HepG2 (cell line): ENCODE results near the gene SPATS2. TPM values are rescaled to one million over a fixed set of nuclear protein-coding genes. Genes with fewer than 3 reads are reported as not detected.

ENCODE experiments used
- ATAC-seq: fragments of 200-7000 bp; cut with Tn5 transposase; 3 replicates; pipeline ENCODE4 v1.9.1; 2020; ENCODE audit warnings: mild to moderate bottlenecking, moderate library complexity
- BruUV-seq: library from RNA; stranded (reverse); fragments of 400-500 nt; replicated peaks from 2 replicates; lab custom pipeline; 2021; lab: Mats Ljungman, UMichigan
- CTCF ChIA-PET: fragments of 300-600 bp; formaldehyde crosslinking; extraction: SDS; loops from one replicate; lab custom pipeline; 2021; ENCODE audit warnings: low total read pairs, inconsistent platforms, low intra/inter-chr PET ratio; lab: Yijun Ruan, JAX
- POLR2A ChIA-PET: fragments of 350-600 bp; sonication (Branson Sonifier 250); formaldehyde crosslinking; loops from one replicate; lab custom pipeline; 2020; ENCODE audit warnings: antibody characterized with exemption, inconsistent platforms; lab: Yijun Ruan, JAX
- DNase-seq: peaks from one replicate; pipeline ENCODE4 v3.0.0-alpha.2; 2015; ENCODE audit warnings: low spot score
- FAIRE-seq: peaks from 3 replicates; lab custom pipeline; 2011; peaks lifted over from hg19 to GRCh38; lab: Jason Lieb, UNC
- H2AFZ ChIP-seq: one replicate; pipeline ENCODE4 v1.6.1; 2011; ENCODE audit warnings: low read length, inconsistent platforms
- H3K27ac ChIP-seq: fragments of 300-600 bp; 3 replicates; pipeline ENCODE4 v1.8.0; 2011; ENCODE audit warnings: mixed run types, mild to moderate bottlenecking, mixed read lengths, low read length, inconsistent platforms; ENCODE audit not compliant: insufficient read depth; ENCODE audit errors: extremely low read length
- H3K27me3 ChIP-seq, 2 experiments: fragments of 200-600 bp in 1 of 2; 2 replicates in 1 of 2; 3 replicates in 1 of 2; pipeline versions ENCODE4 v1.6.0 to v1.8.0; 2011; ENCODE audit warnings: low read length in 2 of 2, mild to moderate bottlenecking in 2 of 2, moderate library complexity in 2 of 2, inconsistent platforms in 1 of 2; ENCODE audit not compliant: insufficient read depth in 2 of 2, control insufficient read depth in 1 of 2
- H3K36me3 ChIP-seq, 2 experiments: fragments of 200-600 bp in 1 of 2; replicated peaks in 1 of 2; 2 replicates in 1 of 2; 3 replicates in 1 of 2; pipeline versions ENCODE4 v1.5.1 to v1.8.0; 2011; ENCODE audit warnings: low read length in 2 of 2, inconsistent platforms in 1 of 2; ENCODE audit not compliant: insufficient read depth in 2 of 2, control insufficient read depth in 1 of 2
- H3K4me1 ChIP-seq: 2 replicates; pipeline ENCODE4 v1.5.1; 2012; ENCODE audit warnings: low read length, inconsistent platforms; ENCODE audit not compliant: insufficient read depth
- H3K4me2 ChIP-seq: 2 replicates; pipeline ENCODE4 v1.6.0; 2011; ENCODE audit warnings: low read depth, low read length, inconsistent platforms
- H3K4me3 ChIP-seq, 3 experiments: fragments of 200-600 bp in 1 of 3; sonication (generic), shearing (Covaris generic) in 1 of 3; replicated peaks in 1 of 3; 2 replicates each; pipeline ENCODE4 v1.5.1; 2011 to 2016; ENCODE audit warnings: low read length in 3 of 3, inconsistent platforms in 2 of 3, low read depth in 2 of 3, mild to moderate bottlenecking in 2 of 3, control low read depth in 1 of 3, mixed read lengths in 1 of 3; ENCODE audit not compliant: insufficient read depth in 1 of 3
- H3K79me2 ChIP-seq: one replicate; pipeline ENCODE4 v1.6.1; 2011; ENCODE audit warnings: low read length, inconsistent platforms; ENCODE audit not compliant: insufficient read depth
- H3K9ac ChIP-seq: 2 replicates; pipeline ENCODE4 v1.6.0; 2011; ENCODE audit warnings: mild to moderate bottlenecking, low read depth, low read length, inconsistent platforms; ENCODE audit not compliant: insufficient read depth
- H3K9me3 ChIP-seq: 2 replicates; pipeline ENCODE4 v1.5.1; 2012; ENCODE audit warnings: mild to moderate bottlenecking, low read length
- H4K20me1 ChIP-seq: 2 replicates; pipeline ENCODE4 v1.6.0; 2011; ENCODE audit warnings: inconsistent platforms, mild to moderate bottlenecking, low read length, moderate library complexity; ENCODE audit not compliant: insufficient read depth
- AGO2 ChIP-seq: fragments of 200-400 bp; formaldehyde crosslinking; optimal IDR thresholded peaks from 2 replicates; pipeline ENCODE3; 2017; ENCODE audit warnings: mild to moderate bottlenecking, low read depth, low read length, moderate library complexity
- HNF1B ChIP-seq: sonication (generic); formaldehyde crosslinking; IDR thresholded peaks from 2 replicates; pipeline ENCODE4 v1.5.1; 2020; ENCODE audit warnings: mild to moderate bottlenecking, moderate library complexity, missing genetic modification reagents
- KDM5A ChIP-seq: fragments of 200-600 bp; sonication (generic); IDR thresholded peaks from 2 replicates; pipeline ENCODE4 v1.7.0; 2018; ENCODE audit warnings: antibody characterized with exemption, mild to moderate bottlenecking, low read length, borderline replicate concordance
- NR2F6 ChIP-seq, 2 experiments: IDR thresholded peaks; 2 replicates each; pipeline ENCODE4 v1.6.1; 2016; ENCODE audit warnings: antibody characterized with exemption in 1 of 2, mild to moderate bottlenecking in 1 of 2
- SAP130 ChIP-seq: IDR thresholded peaks from 2 replicates; pipeline ENCODE4 v1.6.1; 2016; ENCODE audit warnings: low read depth
- SMC3 ChIP-seq: IDR thresholded peaks from 2 replicates; pipeline ENCODE4 v1.6.1; 2011; ENCODE audit warnings: low read length, improper control_type of control experiment
- SRSF1 ChIP-seq: fragments of 200-400 bp; formaldehyde crosslinking; optimal IDR thresholded peaks from 2 replicates; pipeline ENCODE3; 2017; ENCODE audit warnings: mild to moderate bottlenecking, low read depth, low read length, moderate library complexity
- STAG1 ChIP-seq: sonication (generic); formaldehyde crosslinking; IDR thresholded peaks from 2 replicates; pipeline ENCODE4 v1.4.0; 2020; ENCODE audit warnings: missing genetic modification reagents
- THRA ChIP-seq: sonication (generic); formaldehyde crosslinking; IDR thresholded peaks from 2 replicates; pipeline ENCODE4 v1.4.0; 2020; ENCODE audit warnings: missing genetic modification reagents, borderline replicate concordance
- WGBS: methylation state at CpG from one replicate; pipeline ENCODE4 v1.1.6; 2017; ENCODE audit warnings: low lambda C conversion rate; 5-methylcytosine and 5-hydroxymethylcytosine counted together
- in situ Hi-C: cut with HindIII; loops from 2 replicates; pipeline ENCODE4 v1.10.0; 2017; ENCODE audit warnings: low pct_unique_long_range_greater_than_20kb; ENCODE audit not compliant: extremely low pct_ligation_motif_present
- intact Hi-C: fragments of 100-400 bp; cut with micrococcal nuclease; formaldehyde crosslinking; loops from one replicate; pipeline ENCODE4 v1.10.0; 2022; ENCODE audit not compliant: unreplicated experiment
- polyA plus RNA-seq, 8 experiments: library from polyadenylated mRNA; depleted of rRNA in 3 of 8; stranded (reverse) in 7 of 8; unstranded in 1 of 8; fragments of >200 nt; fragmentation: Illumina TruSeq in 4 of 8; extraction: Trizol in 4 of 8; gene quantifications; 2 replicates each; pipeline versions ENCODE4 v1.2.1 to v1.2.3, GENCODE V29; 2011 to 2016; ENCODE audit warnings: low read depth in 4 of 8, missing spikeins in 1 of 8, mixed read lengths in 1 of 8; ENCODE audit not compliant: insufficient read depth in 1 of 8
- total RNA-seq, 5 experiments: library from RNA; depleted of rRNA; stranded (reverse); fragments of >200 nt; fragmentation: Illumina TruSeq; extraction: Trizol; gene quantifications; 2 replicates each; pipeline ENCODE4 v1.2.3, GENCODE V29; 2016; ENCODE audit warnings: low read depth in 1 of 5

SPATS2 gene
- total and polyA plus RNA-seq, 2 of the 13 experiments (the other 11 are each of a cell fraction or from before 2014, with no cell fraction given) = 19.3 to 28.1 TPM

GRCh38 chr12:49553512-49554088, 186.3 kb downstream of the SPATS2 start (continued):
- TF ChIP-seq HNF1B (CRISPR knock-in tag) (peak; percentile 16; the same call in 1 of the 2 replicates), KDM5A (no peak), SAP130 (CRISPR knock-in tag) (no peak), NR2F6 (IDR thresholded peaks at IDR 0.05) (no peak), NR2F6 (CRISPR knock-in tag; IDR thresholded peaks at IDR 0.05) (0 out of 2 replicates have a peak, but pooled peaks have one; percentile 9), STAG1 (CRISPR knock-in tag) (peak; percentile 76), THRA (CRISPR knock-in tag) (0 out of 2 replicates have a peak, but pooled peaks have one; percentile 28), SMC3 (peak; percentile 61)

GRCh38 chr12:49554266-49554665, 187.0 kb downstream of the SPATS2 start:
- intact Hi-C loops = no loop called here
- no peak for DNase-seq
- no peaks in the 10 kb centered on the region for H4K20me1 ChIP-seq
- TF ChIP-seq SRSF1 (no peak), AGO2 (peak; percentile 87)
- no peak overlapping the region for H3K4me2 ChIP-seq
- H3K4me1 ChIP-seq = peaks cover 47% of the 10 kb centered on the region
- POLR2A ChIA-PET = interaction anchor here (1.9 kb wide), 1 partner anchor 187 kb away, joined by 6 read pairs; the partner anchor contains the start of gene SPATS2
- no peak overlapping the region for H3K9ac ChIP-seq
- peaks cover 4 to 10% of the 10 kb centered on the region in 2 experiments; a peak in 4 of 5 replicates for H3K36me3 ChIP-seq
- ATAC-seq = no peak
- H3K4me3 ChIP-seq = no peak overlapping the region
- H3K27me3 ChIP-seq = no peaks in the 10 kb centered on the region
- H3K9me3 ChIP-seq = no peaks in the 10 kb centered on the region
- H2AFZ ChIP-seq = no peak overlapping the region
- BruUV-seq = no TSS peak
- 93% methylated on average over 9 of the region's 15 CpGs for WGBS
- in situ Hi-C loops = no loop called here
- no peaks in the 10 kb centered on the region for H3K79me2 ChIP-seq
- H3K27ac ChIP-seq = no peak overlapping the region
- FAIRE-seq = no peak
- CTCF ChIA-PET = interaction anchor here (1.1 to 1.3 kb wide), 2 partner anchors 17 to 26 kb away, joined by 4 to 5 read pairs; no protein-coding TSS in a partner anchor
